Amniotic stem cell (primary cell): ENCODE results near the gene FDXR.

Experiments
- DNase-seq: peaks from one replicate; lab custom pipeline; 2025; lab: John Stamatoyannopoulos, UW

The FDXR gene

GRCh38 chr17:74898376-74898946 lies 25.7 kb upstream of the FDXR start:
- DNase-seq: no peak

- no peak for DNase-seq
Measured at GRCh38 chr17:74893936-74894671, 21.3 kb upstream of the FDXR start.

GRCh38 chr17:74892974-74893911 lies 20.4 kb upstream of the FDXR start, which contains the start of gene FADS6:
Gene FADS6 (minus strand): TSS chr17:74893633. CDS start chr17:74893595, 38 bp downstream.
- no peak for DNase-seq

GRCh38 chr17:74892013-74892841 lies 19.4 kb upstream of the FDXR start:
- no peak for DNase-seq

GRCh38 chr17:74890554-74890953 lies 17.8 kb upstream of the FDXR start:
- DNase-seq: no peak

GRCh38 chr17:74888469-74888868 lies 15.7 kb upstream of the FDXR start:
- DNase-seq: no peak

- DNase-seq: no peak
Measured at GRCh38 chr17:74883241-74883745, 10.5 kb upstream of the FDXR start.

GRCh38 chr17:74882517-74883240 lies 9.9 kb upstream of the FDXR start:
- DNase-seq: no peak

GRCh38 chr17:74881073-74881472 lies 8.3 kb upstream of the FDXR start:
- no peak for DNase-seq

- no peak for DNase-seq
Measured at GRCh38 chr17:74879308-74879707, 6.5 kb upstream of the FDXR start.

GRCh38 chr17:74878658-74879057 lies 5.9 kb upstream of the FDXR start:
- DNase-seq: no peak

GRCh38 chr17:74877592-74878548 lies 5.1 kb upstream of the FDXR start:
- no peak for DNase-seq

- no peak for DNase-seq
Measured at GRCh38 chr17:74875977-74876593, 3.3 kb upstream of the FDXR start.

- no peak for DNase-seq
Measured at GRCh38 chr17:74875155-74875976, 2.6 kb upstream of the FDXR start.

GRCh38 chr17:74874615-74875037 lies 1.8 kb upstream of the FDXR start:
- no peak for DNase-seq

GRCh38 chr17:74873874-74874614 lies 1.2 kb upstream of the FDXR start:
- DNase-seq: no peak

GRCh38 chr17:74873037-74873873 lies 461 bp upstream of the FDXR start:
- DNase-seq: peak; percentile 99
